Neural cell (in vitro differentiated cells): ENCODE data around the gene KXD1.

Experiments used
- CTCF ChIP-seq: fragments of 450-650 bp; IDR thresholded peaks from 2 replicates; pipeline ENCODE4 v1.5.1; 2014; ENCODE audit warnings: antibody characterized with exemption, mild to moderate bottlenecking, moderate library complexity; ENCODE audit not compliant: poor library complexity, severe bottlenecking
- EP300 ChIP-seq: fragments of 450-650 bp; conservative IDR thresholded peaks from 2 replicates; pipeline ENCODE4 v1.6.1; 2014; ENCODE audit warnings: antibody characterized with exemption, mild to moderate bottlenecking, moderate library complexity; ENCODE audit not compliant: poor library complexity, severe bottlenecking
- EZH2 ChIP-seq: fragments of 200-600, 300-800 bp; shearing (Covaris generic), sonication (generic); IDR thresholded peaks from 2 replicates; pipeline ENCODE4 v1.6.1; 2014; ENCODE audit warnings: antibody characterized with exemption, low read length, borderline replicate concordance, mild to moderate bottlenecking; ENCODE audit not compliant: insufficient read depth, poor library complexity, severe bottlenecking
- MXI1 ChIP-seq: fragments of 450-650 bp; conservative IDR thresholded peaks from 2 replicates; pipeline ENCODE4 v1.6.1; 2014; ENCODE audit warnings: antibody characterized with exemption, mild to moderate bottlenecking; ENCODE audit not compliant: poor library complexity, severe bottlenecking
- POLR2AphosphoS5 ChIP-seq: IDR thresholded peaks from 2 replicates; pipeline ENCODE4 v1.6.1; 2012

GRCh38 chr19:18510216-18510615, 47.5 kb upstream of the KXD1 start:
- no peak for TF ChIP-seq CTCF
- no peak for TF ChIP-seq EZH2
- no peak for TF ChIP-seq EP300
- TF ChIP-seq POLR2AphosphoS5: no peak
- no peak for TF ChIP-seq MXI1
